ENCODE results near the gene VWA3B.

- TF ChIP-seq CTCF (IDR thresholded peaks at IDR 0.05; ENCODE audit: poor library complexity): no peak
- no peak for TF ChIP-seq EZH2phosphoT487 (IDR thresholded peaks at IDR 0.05; ENCODE audit: low read depth, severe bottlenecking, unreplicated experiment)
- TF ChIP-seq EZH2 (IDR thresholded peaks at IDR 0.05; ENCODE audit: borderline replicate concordance): no peak
These were observed 73.6 kb downstream of the VWA3B start for GRCh38 chr2:98160554-98160953.
